Mesenchymal stem cell (in vitro differentiated cells and primary cell): ENCODE measurements around the gene ZNF652.

Source experiments
- DNase-seq: peaks from one replicate; pipeline ENCODE4 v3.0.0-alpha.2; 2013
- H2AFZ ChIP-seq: one replicate; pipeline ENCODE4 v1.6.1; 2013; ENCODE audit warnings: low read depth, mild to moderate bottlenecking, control low read depth, inconsistent platforms, low read length, moderate library complexity
- H2AK5ac ChIP-seq: 2 replicates; pipeline ENCODE4 v1.6.1; 2013; ENCODE audit warnings: low read length, moderate library complexity, mild to moderate bottlenecking, inconsistent platforms; ENCODE audit not compliant: severe bottlenecking
- H2BK120ac ChIP-seq: one replicate; pipeline ENCODE4 v1.6.1; 2013; ENCODE audit warnings: low read depth, mild to moderate bottlenecking, inconsistent platforms, low read length, moderate library complexity
- H2BK12ac ChIP-seq, 2 experiments: one replicate each; pipeline ENCODE4 v1.6.1; 2013; ENCODE audit warnings: inconsistent platforms in 2 of 2, low read length in 2 of 2, mild to moderate bottlenecking in 2 of 2, moderate library complexity in 2 of 2, control low read depth in 1 of 2
- H2BK15ac ChIP-seq: one replicate; pipeline ENCODE4 v1.6.1; 2013; ENCODE audit warnings: mild to moderate bottlenecking, low read depth, inconsistent platforms; ENCODE audit not compliant: poor library complexity, severe bottlenecking
- H2BK5ac ChIP-seq: 2 replicates; pipeline ENCODE4 v1.6.1; 2013; ENCODE audit warnings: low read depth, mild to moderate bottlenecking, low read length, control low read depth, inconsistent platforms; ENCODE audit not compliant: poor library complexity, severe bottlenecking
- H3K14ac ChIP-seq, 2 experiments: one replicate each; pipeline ENCODE4 v1.6.1; 2013; ENCODE audit warnings: inconsistent platforms in 2 of 2, low read length in 2 of 2, control low read depth in 1 of 2, mild to moderate bottlenecking in 1 of 2, moderate library complexity in 1 of 2
- H3K18ac ChIP-seq, 2 experiments: one replicate each; pipeline ENCODE4 v1.6.1; 2013; ENCODE audit warnings: inconsistent platforms in 2 of 2, low read length in 2 of 2, control low read depth in 1 of 2, low read depth in 1 of 2, mild to moderate bottlenecking in 1 of 2
- H3K23ac ChIP-seq, 2 experiments: one replicate each; pipeline ENCODE4 v1.6.1; 2013; ENCODE audit warnings: inconsistent platforms in 2 of 2, low read length in 2 of 2, mild to moderate bottlenecking in 2 of 2, moderate library complexity in 2 of 2, control low read depth in 1 of 2
- H3K27ac ChIP-seq: 2 replicates; pipeline ENCODE4 v1.5.1; 2013; ENCODE audit warnings: mild to moderate bottlenecking, moderate library complexity, low read length, control low read depth, inconsistent platforms; ENCODE audit not compliant: poor library complexity, severe bottlenecking
- H3K27me3 ChIP-seq, 2 experiments: 2 replicates each; pipeline versions ENCODE4 v1.6.1 to v1.7.0; 2013; ENCODE audit warnings: low read length in 2 of 2, mild to moderate bottlenecking in 2 of 2, moderate library complexity in 2 of 2, control low read depth in 1 of 2, inconsistent platforms in 1 of 2; ENCODE audit not compliant: control insufficient read depth in 1 of 2, insufficient read depth in 1 of 2
- H3K36me3 ChIP-seq, 2 experiments: 2 replicates each; pipeline versions ENCODE4 v1.6.1 to v1.7.0; 2013; ENCODE audit warnings: low read length in 2 of 2, control low read depth in 1 of 2, inconsistent platforms in 1 of 2, low read depth in 1 of 2, mild to moderate bottlenecking in 1 of 2; ENCODE audit not compliant: insufficient read depth in 2 of 2, control insufficient read depth in 1 of 2
- H3K4ac ChIP-seq, 2 experiments: one replicate each; pipeline ENCODE4 v1.6.1; 2013; ENCODE audit warnings: inconsistent platforms in 2 of 2, low read length in 2 of 2, mild to moderate bottlenecking in 2 of 2, moderate library complexity in 2 of 2, control low read depth in 1 of 2, low read depth in 1 of 2
- H3K4me1 ChIP-seq: 2 replicates; pipeline ENCODE4 v1.6.1; 2013; ENCODE audit warnings: low read depth, low read length, control low read depth; ENCODE audit not compliant: control insufficient read depth, insufficient read depth
- H3K4me2 ChIP-seq: 2 replicates; pipeline ENCODE4 v1.6.1; 2013; ENCODE audit warnings: low read length, mild to moderate bottlenecking, inconsistent platforms; ENCODE audit not compliant: poor library complexity, severe bottlenecking
- H3K4me3 ChIP-seq, 2 experiments: 2 replicates each; pipeline versions ENCODE4 v1.5.1 to v1.7.0; 2013; ENCODE audit warnings: low read length in 2 of 2, mild to moderate bottlenecking in 2 of 2, control low read depth in 1 of 2, low read depth in 1 of 2; ENCODE audit not compliant: insufficient read depth in 1 of 2
- H3K79me1 ChIP-seq: replicated peaks from 2 replicates; pipeline ENCODE4 v1.6.1; 2013; ENCODE audit warnings: mild to moderate bottlenecking, control low read depth, low read length, inconsistent platforms; ENCODE audit not compliant: poor library complexity, severe bottlenecking
- H3K9ac ChIP-seq: 2 replicates; pipeline ENCODE4 v1.7.0; 2013; ENCODE audit warnings: mild to moderate bottlenecking, low read length, moderate library complexity
- H3K9me3 ChIP-seq: 2 replicates; pipeline ENCODE4 v1.7.0; 2013; ENCODE audit warnings: mild to moderate bottlenecking, low read length; ENCODE audit not compliant: control insufficient read depth
- H4K8ac ChIP-seq: one replicate; pipeline ENCODE4 v1.6.1; 2013; ENCODE audit warnings: inconsistent platforms, mild to moderate bottlenecking, low read length, moderate library complexity
- H4K91ac ChIP-seq: one replicate; pipeline ENCODE4 v1.6.1; 2013; ENCODE audit warnings: mild to moderate bottlenecking, low read length, inconsistent platforms
- WGBS: methylation state at CpG from one replicate; pipeline ENCODE4 v1.1.7; 2013; ENCODE audit warnings: mixed read lengths; 5-methylcytosine and 5-hydroxymethylcytosine counted together

The ZNF652 gene

DNA sequence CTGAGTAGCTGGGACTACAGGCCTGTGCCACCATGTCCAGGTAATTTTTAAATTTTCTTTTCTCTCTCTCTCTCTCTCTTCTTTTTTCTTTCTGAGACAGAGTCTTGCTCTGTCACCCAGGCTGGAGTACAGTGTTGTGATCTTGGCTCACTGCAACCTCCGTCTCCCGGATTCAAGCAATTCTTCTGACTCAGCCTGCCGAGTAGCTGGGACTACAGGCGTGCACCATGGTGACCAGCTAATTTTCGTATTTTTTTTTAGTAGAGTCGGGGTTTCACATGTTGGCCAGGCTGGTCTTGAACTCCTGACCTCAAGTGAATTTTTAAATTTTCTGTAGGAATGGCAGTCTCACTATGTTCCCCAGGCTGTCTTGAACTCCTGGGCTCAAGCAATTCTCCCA, 11.1 kb upstream of the ZNF652 start:
- WGBS: 92% methylated on average over 6 of the region's 6 CpGs
- H2BK5ac ChIP-seq: no peak overlapping the region
- no peaks in the 10 kb centered on the region for H3K4me1 ChIP-seq
- H4K91ac ChIP-seq: no peak overlapping the region
- H3K9me3 ChIP-seq: peaks cover 4% of the 10 kb centered on the region
- H2AFZ ChIP-seq: no peak overlapping the region
- no peak overlapping the region for H2BK15ac ChIP-seq
- no peak for DNase-seq
- H3K4ac ChIP-seq: no peak overlapping the region
- no peak overlapping the region for H2AK5ac ChIP-seq
- no peak overlapping the region for H3K4me2 ChIP-seq
- no peak overlapping the region for H2BK12ac ChIP-seq
- H2BK120ac ChIP-seq: no peak overlapping the region
- no peak overlapping the region for H3K23ac ChIP-seq
- no peak overlapping the region for H3K4me3 ChIP-seq
- H4K8ac ChIP-seq: no peak overlapping the region
- no peak overlapping the region for H3K14ac ChIP-seq
- H3K79me1 ChIP-seq: no peaks in the 10 kb centered on the region
- no peaks in the 10 kb centered on the region for H3K27me3 ChIP-seq
- H3K18ac ChIP-seq: no peak overlapping the region
- H3K9ac ChIP-seq: no peak overlapping the region
- H3K36me3 ChIP-seq: no peaks in the 10 kb centered on the region
- H3K27ac ChIP-seq: no peak overlapping the region

DNA sequence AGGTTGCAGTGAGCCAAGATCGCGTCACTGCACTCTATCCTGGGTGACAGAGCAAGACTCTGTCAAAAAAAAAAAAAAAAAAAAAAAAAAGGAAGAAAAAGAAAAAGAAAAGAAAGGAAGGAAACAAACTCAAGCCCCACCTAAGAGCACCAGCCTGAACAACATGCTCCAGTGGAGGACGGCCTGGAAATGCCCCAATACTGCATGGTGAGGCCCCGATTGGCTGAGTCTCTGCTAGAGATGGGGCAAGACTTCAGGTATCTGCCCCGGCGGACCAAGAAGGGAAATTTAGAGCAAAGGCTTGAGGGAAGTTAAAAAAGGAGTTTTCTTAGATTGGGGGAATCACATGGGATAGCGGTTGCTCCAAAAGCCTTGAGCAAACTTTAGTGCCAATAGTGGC, 10.4 kb upstream of the ZNF652 start:
- no peak overlapping the region for H3K4me3 ChIP-seq
- H3K18ac ChIP-seq: no peak overlapping the region
- H2BK12ac ChIP-seq: no peak overlapping the region
- no peak overlapping the region for H4K91ac ChIP-seq
- no peaks in the 10 kb centered on the region for H3K9me3 ChIP-seq
- H3K23ac ChIP-seq: no peak overlapping the region
- H3K36me3 ChIP-seq: no peaks in the 10 kb centered on the region
- no peak for DNase-seq
- H3K4ac ChIP-seq: no peak overlapping the region
- H3K14ac ChIP-seq: no peak overlapping the region
- no peak overlapping the region for H2BK120ac ChIP-seq
- H3K79me1 ChIP-seq: no peaks in the 10 kb centered on the region
- no peaks in the 10 kb centered on the region for H3K4me1 ChIP-seq
- no peak overlapping the region for H3K9ac ChIP-seq
- no peak overlapping the region for H3K27ac ChIP-seq
- WGBS: 73% methylated on average over 4 of the region's 7 CpGs
- no peak overlapping the region for H3K4me2 ChIP-seq
- H2BK5ac ChIP-seq: no peak overlapping the region
- H3K27me3 ChIP-seq: no peaks in the 10 kb centered on the region
- H2BK15ac ChIP-seq: no peak overlapping the region
- no peak overlapping the region for H2AFZ ChIP-seq
- no peak overlapping the region for H2AK5ac ChIP-seq
- no peak overlapping the region for H4K8ac ChIP-seq

DNA sequence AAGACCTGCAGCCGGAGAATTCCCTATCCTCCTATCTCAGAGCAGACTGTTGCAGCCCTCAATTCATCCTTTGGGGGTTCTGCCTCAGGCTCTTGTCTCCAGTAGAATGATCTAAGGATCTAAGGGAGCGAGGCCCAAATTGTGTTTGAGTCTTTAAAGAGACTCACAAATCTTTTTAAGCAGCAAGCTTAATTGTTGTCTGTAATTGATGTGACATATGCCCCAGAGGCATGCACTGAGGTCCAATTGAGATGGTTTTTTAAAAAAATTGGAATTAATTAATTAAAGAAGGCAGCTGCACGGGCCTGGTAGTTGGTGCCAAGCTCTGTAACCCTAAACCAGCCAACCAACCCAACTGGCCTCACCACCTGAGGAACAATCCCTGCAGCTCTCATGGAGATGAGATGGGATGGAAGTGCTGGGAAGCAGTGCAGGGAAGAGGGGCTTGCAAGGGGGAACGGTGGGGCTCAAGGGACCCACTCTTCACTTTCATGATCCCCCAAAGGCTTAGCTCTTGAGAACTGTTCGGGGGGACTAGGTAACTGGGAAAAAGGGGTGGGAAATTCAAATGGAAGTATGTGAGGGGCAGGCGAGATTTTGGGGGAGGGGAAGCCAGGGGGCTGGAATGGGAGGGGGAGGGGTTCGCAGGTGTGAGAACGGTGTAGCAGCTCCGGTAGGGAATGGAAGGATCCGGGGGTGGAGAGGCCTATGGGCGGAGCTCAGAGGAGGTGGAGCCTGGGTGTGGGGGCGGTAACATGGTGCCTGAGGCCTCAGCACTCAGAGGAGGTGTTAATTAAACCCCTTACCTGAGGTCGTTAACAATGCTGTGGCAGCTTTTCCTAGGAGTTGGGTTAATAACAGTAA, 9.2 kb upstream of the ZNF652 start:
- Histone ChIP-seq H2BK5ac (no peak overlapping the region), H3K9me3 (no peaks in the 10 kb centered on the region), H3K18ac (no peak overlapping the region), H3K4me1 (no peaks in the 10 kb centered on the region), H2BK120ac (no peak overlapping the region), H3K14ac (no peak overlapping the region), H2AK5ac (no peak overlapping the region), H2BK12ac (no peak overlapping the region), H4K8ac (no peak overlapping the region), H2BK15ac (no peak overlapping the region), H3K4me2 (no peak overlapping the region), H3K4me3 (no peak overlapping the region), H3K27me3 (no peaks in the 10 kb centered on the region), H3K79me1 (no peaks in the 10 kb centered on the region), H3K4ac (no peak overlapping the region), H4K91ac (no peak overlapping the region), H3K23ac (no peak overlapping the region), H3K9ac (no peak overlapping the region), H3K36me3 (no peaks in the 10 kb centered on the region), H3K27ac (no peak overlapping the region), H2AFZ (no peak overlapping the region)
- no peak for DNase-seq
- WGBS: 36% methylated on average over 11 of the region's 13 CpGs

DNA sequence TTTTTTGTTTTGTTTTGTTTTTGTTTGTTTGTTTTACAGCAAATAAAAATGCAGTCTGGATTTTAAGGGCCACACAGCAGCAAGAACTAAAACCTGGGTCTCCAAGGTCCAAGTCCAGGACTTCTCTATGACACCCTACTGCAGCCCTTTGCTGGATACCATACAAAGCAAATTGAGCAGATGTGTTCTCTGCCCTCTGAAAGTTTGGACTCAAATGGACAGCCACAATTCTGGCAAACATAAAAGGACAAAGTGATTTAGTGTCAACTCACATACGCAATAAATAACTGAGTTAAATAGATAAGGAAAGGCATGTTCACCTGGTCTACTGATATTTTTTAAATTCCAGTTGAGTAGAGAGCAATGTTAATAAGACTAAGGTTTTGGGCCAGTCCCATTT, 7.7 kb upstream of the ZNF652 start:
- Histone ChIP-seq H3K4me3 (no peak overlapping the region), H4K8ac (no peak overlapping the region), H3K9ac (no peak overlapping the region), H3K36me3 (no peaks in the 10 kb centered on the region), H3K23ac (no peak overlapping the region), H3K4me1 (no peaks in the 10 kb centered on the region), H3K9me3 (no peaks in the 10 kb centered on the region), H2BK12ac (no peak overlapping the region), H2AFZ (no peak overlapping the region), H3K79me1 (no peaks in the 10 kb centered on the region), H3K4me2 (no peak overlapping the region), H2BK5ac (no peak overlapping the region), H3K27me3 (no peaks in the 10 kb centered on the region), H3K4ac (no peak overlapping the region), H3K18ac (no peak overlapping the region), H2AK5ac (no peak overlapping the region), H2BK120ac (no peak overlapping the region), H2BK15ac (no peak overlapping the region), H4K91ac (no peak overlapping the region), H3K14ac (no peak overlapping the region), H3K27ac (no peak overlapping the region)
- WGBS: no CpG with 5 or more reads among the region's 1 CpG
- no peak for DNase-seq
